Right renal cortex interstitium (tissue), 3 donors: ENCODE results near the gene HERC6. TPM values are rescaled to one million over a fixed set of nuclear protein-coding genes. Genes with fewer than 3 reads are reported as not detected.
"Not testable (repeated sequence)": the region's sequence is repeated elsewhere in the genome, so short reads cannot be mapped to it uniquely, and the experiment has no call there.

Experiments
- DNase-seq, 3 donors: peaks; one replicate each; pipeline ENCODE4 v3.0.0-alpha.2; 2013; ENCODE audit warnings: low read depth in 3 of 3, low spot score in 2 of 3
- polyA plus RNA-seq, 3 donors: library from polyadenylated mRNA; unstranded; fragments of 120-200 nt; gene quantifications; one replicate each; pipeline ENCODE4 v1.2.1, GENCODE V29; 2013; ENCODE audit not compliant: insufficient read length in 3 of 3

The HERC6 gene
- 10 to 100 TPM in 1 of 3 donors, 1 to 10 TPM in 2; 7.2 to 10.2 (median 9.9) TPM for polyA plus RNA-seq

DNA sequence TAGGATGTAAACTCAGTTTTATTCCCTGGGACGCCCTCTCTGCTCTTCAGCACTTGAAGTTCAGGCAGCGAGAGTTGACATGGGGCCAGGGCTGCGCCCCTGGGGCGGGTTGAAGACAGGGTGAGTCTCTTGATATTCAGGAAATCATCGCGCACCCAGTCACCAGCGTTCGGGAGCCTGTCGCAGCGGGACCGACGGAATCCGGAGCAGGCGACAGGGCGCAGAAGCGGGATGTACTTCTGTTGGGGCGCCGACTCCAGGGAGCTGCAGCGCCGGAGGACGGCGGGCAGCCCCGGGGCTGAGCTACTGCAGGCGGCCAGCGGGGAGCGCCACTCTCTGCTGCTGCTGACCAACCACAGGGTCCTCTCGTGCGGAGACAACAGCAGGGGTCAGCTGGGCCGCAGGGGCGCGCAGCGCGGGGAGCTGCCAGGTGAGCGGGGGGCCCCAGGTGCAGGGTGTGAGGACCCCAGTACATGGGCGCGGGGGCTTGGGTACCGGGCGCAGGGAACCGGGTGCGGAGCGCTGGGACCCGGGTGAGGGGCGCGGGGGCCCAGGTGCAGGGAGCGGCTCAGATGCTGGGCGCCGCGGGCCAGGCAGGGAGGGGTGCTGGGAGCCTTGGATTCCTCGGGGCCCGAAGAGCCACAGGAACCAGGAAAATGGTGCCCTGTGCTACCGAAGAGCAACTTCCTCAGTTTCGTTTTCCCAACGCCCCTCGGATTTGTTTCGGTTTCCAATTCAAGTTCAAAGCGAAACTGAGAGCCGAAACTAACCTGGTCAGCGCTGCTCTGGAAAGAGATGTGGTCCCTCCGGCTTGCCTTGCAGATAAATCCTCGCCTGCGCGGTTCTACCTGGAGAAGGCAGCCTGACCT, at the start of gene HERC6:
Gene HERC6 (plus strand): TSS at position 162 of the 869 bp plus-strand sequence. CDS start 70 bp downstream, at position 232.
- peak; percentile 68 to 84 (median 70) for DNase-seq

DNA sequence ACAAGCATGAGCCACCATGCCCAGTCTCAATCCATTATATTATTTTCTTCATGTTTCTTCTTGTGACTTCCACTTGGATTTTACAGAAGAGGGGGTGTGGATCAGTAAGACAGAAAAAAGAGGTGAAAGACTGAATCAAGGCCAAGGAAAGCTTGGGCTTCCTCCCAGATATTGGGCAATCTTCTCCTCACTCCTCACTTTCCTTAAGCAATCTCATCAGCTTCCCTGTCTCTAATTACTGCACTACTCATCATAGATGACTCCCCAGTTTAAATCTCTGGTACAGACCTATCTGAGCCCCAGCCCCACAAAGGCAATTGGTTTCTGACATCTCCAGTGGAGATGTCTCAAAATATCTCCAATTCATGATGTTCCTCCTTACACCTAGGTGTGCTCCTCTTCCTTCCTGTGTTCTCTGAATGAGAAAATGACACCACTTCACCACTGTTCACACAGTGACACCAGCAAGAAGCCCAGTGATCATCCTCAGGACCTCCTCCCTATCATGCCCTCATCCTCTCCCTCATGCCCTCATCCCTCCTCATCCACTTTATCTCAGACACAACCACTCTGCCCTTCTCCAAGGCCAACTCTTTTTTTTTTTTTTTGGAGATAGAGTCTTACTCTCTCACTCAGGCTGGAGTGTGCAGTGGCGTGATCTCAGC, 44.8 kb upstream of the HERC6 start:
- DNase-seq, result no peak

DNA sequence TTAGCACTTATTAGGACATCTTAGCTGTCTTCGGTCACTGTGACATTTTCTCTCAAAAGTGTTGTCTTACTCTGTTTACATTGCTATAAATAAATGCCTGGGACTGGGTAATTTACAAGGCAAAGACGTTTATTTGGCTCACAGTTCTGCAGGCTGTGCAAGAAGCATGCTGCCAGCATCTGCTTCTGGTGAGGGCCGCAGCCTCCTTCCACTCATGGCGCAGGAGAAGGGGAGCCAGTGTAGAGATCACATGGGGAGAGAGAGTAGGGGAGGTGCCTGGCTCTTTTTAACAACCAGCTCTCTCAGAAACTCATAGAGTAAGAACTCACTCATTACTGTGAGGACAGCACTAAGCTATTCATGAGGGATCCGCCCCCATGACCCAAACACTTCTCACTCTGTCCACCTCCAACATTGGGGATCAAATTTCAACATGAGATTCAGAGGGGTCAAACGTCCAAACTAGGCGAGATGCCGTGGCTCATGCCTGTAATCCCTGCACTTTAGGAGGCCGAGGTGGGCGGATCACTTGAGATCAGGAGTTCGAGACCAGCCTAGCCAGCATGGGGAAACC, 43.5 kb upstream of the HERC6 start:
- no peak for DNase-seq

DNA sequence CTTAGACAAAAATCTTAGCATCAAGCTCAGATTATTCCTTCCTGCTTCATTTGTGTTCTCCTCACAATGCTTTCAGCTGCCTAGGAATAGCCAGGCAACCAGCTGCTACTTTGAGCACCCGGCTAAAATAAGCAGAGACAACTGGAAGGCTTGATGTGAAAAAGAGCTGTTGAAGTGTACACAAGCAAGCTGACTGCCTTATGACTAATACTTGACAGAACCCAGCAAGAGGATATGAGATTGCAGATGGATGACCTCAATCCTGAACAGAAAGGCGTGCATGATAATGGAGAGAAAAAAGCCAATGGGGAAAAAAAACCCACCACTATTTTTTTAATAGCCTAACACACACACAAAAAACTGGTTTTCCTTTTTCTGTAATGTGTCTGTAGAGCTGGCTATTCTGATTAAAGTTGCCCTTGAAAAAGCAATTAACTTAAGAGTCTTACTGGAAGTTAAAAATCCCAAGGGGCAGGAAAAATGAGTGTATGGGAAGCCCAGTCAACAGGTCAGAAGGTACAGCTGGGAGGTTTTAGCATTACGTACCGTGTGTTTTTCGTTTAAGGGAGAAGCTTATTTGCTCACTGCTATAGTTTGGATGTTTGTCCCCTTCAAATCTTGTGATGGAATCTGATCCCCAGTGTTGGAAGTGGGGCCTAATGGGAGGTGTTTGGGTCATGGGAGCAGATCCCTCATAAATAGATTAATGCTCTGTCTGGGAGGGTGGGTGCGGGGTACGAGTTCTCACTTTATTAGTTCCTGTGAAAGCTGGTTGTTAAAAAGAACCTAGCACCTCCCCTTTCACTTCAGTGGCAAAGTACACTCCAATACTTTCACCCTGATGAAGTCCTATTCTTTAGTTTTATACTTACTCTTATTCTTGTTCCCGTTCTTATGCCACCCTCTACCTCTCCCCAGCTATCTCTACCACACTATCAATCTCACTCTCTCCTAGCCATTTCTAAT, 37.1 kb upstream of the HERC6 start:
- peak in 1 of 3 donors; percentile 25 for DNase-seq

DNA sequence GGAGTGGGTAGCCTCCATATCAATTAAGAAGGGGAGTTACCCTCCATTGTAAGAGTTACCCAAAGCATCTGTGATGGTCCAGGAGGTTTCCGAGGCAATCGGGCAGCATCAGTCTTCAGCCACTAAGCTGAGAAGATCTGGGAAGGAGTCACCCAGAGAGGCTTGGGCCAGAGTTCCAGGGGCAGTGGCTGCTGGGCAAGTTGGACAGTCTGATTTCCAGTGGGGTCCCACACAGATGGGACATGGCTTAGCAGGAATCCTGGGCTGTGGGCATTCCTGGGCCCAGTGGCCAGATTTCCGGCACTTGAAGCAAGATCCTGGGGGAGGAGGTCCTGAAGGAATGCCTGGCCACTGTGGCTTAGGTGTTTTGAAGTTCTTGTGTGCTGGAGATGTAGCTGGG, 31.8 kb upstream of the HERC6 start:
- not testable (repeated sequence) for DNase-seq

DNA sequence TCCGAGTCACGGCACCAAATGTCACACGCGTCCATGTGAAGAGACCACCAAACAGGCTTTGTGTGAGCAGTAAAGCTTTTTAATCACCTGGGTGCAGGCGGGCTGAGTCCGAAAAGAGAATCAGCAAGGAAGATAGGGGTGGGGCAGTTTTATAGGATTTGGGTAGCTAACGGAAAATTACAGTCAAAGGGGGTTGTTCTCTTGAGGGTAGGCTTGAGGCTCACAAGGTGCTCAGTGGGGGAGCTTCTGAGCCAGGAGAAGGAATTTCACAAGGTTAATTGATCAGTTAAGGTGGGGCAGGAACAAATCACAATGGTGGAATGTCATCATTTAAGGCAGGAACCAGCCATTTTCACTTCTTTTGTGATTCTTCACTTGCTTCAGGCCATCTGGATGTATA, 29.9 kb upstream of the HERC6 start:
- not testable (repeated sequence) for DNase-seq

DNA sequence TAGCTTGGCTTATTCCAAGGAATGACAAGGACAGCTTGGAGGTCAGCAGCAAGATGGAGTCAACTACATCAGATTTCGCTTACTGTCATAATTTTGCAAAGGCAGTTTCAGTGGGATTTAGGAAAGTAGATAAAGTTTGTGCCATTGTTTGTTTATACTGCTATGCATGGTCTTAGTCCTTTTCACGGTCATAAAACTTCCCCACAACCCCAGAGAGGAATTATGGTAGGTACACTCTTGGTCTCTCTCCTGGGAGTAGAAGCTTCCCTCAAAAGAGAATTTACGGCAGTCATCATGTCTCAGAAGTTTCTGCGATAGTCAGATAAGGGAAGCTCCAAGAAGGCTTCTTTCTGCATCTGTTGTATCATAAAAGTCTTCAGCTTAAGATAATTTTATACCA, 27.9 kb upstream of the HERC6 start:
- no peak for DNase-seq

DNA sequence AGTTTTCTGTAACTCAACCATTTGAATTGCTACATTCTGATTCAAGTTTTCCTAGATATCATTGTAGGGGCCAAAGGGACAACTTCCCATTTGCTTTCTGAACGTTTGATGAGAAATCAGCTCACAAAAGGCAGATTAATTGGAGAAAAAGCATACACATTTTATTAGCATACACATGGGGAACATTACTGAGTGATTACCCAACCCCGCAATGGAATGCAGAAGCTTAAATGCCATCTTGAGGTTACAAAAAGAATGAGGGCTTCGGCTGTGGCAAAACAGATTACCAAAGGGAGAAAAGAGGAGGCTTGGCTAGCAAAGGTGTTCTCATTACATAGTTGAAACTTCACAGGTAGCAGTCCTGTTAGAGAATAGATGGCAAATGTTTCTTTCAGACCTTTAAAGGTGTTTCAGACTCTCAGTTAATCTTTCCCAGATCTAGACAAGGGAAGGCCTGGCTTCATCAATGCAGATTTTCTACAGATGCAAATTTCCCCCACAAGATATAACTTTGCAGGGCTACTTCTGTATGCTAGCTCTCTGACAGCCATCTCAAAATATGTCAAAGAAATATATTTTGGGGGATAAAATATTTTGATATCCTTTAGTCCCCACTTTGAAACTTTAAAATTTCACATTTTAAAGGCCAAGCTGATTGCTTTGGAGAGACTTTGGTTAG, 26.5 kb upstream of the HERC6 start:
- DNase-seq, result no peak

DNA sequence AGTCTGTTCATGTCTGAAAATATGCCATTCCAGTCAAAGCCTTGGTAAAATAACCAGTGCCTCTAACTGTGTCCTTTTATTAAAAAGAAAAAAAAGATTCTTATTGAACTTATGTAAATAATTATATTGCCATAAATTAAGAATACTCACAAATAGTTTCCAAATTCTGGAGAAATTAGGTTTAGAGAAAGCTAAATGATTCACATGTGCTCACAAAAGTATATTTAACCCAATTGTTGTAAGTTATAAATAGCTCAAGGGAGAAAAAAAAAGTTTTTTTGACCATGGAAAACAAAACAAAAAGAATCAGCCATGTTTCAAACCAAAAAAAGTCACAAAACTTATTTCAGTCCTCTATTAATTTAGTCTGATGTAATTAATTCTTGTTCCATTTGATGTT, 25.3 kb upstream of the HERC6 start:
- no peak for DNase-seq

DNA sequence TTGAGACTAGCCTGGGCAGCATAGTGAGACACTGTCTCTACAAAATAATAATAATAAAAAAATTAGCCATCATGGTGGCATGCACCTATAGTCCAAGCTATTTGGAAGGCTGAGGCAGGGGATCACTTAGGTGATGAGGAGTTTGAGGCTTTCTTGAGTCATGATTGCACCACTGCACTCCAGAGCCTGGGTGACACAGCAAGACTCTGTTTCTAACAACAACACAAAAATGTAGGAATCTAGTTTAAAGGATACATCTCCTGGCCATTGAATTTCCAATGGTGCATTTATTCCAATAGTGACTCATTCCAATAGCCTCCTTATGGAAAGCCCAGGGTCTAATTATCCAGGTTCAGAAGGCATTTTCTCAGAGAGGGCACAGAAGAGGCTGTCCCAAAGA, 21.9 kb upstream of the HERC6 start:
- no peak for DNase-seq

DNA sequence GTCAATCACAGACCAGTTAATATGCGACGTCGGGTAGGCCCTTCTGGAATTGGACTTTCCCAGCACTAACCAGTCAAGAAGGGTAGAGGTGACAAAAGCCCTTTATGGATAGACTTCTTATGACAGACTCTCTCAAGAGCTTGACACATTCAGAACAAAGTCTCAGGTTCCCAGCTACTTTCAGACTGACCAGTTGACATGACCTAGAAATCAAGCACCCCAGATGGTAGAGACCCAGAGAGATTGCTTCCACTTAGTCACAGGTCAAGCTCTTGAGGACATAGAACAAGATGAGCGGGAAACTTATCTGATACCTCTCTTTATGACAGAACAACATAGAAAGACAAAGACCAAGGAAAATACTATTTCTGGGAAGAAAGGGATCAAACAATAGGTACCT, 21.4 kb upstream of the HERC6 start:
- no peak for DNase-seq

DNA sequence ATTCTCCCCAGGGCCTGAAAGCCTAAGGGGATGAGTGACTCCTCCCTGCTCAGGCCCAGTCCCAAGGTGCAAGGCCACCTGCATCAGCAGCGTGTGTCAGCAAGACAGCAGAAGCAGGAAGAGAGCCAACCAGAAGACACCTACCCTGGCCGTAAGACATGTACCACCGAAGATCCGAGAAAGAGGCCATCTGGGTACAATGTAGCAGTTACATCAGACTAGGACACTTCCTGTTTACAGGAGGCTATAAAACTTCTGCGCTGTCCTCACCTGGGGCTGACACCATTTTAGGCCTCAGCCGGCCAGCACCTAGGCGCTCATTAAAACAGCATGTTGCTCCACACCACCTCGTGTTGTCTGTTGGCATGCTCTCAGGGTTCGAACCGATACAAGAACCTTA, 19.1 kb upstream of the HERC6 start:
- no peak for DNase-seq

DNA sequence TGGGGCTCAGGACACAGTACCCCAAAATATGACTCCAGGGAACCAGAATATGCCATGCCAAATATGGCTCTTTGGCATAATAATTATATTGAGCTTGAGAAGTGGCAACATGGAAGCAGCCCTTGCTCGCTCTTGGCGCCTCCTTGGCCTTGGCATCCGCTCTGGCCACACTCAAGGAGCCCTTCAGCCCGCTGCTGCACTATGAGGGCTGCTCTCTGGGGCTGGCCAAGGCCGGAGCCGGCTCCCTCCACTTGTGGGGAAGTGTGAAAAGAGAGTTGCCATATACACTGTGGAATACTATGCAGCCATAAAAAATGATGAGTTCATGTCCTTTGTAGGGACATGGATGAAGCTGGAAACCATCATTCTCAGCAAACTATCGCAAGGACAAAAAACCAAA, 18.4 kb upstream of the HERC6 start:
- DNase-seq, result no peak

DNA sequence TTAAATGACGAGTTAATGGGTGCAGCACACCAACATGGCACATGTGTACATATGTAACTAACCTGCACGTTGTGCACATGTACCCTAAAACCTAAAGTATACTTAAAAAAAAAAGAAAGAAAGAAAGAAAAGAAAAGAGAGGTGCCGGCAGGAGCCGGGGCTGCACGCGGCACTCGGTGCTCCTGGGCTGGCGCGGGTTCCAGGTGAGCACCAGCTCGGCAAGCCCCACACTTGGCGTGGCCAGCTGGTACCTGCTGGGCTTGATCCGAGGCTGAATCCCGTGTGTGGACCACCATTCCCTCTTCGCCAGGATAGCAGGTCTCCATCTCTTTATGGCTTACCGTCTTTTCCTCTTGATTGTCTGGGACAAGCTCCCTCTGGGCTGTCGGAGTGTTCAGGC, 17.9 kb upstream of the HERC6 start:
- no peak for DNase-seq

DNA sequence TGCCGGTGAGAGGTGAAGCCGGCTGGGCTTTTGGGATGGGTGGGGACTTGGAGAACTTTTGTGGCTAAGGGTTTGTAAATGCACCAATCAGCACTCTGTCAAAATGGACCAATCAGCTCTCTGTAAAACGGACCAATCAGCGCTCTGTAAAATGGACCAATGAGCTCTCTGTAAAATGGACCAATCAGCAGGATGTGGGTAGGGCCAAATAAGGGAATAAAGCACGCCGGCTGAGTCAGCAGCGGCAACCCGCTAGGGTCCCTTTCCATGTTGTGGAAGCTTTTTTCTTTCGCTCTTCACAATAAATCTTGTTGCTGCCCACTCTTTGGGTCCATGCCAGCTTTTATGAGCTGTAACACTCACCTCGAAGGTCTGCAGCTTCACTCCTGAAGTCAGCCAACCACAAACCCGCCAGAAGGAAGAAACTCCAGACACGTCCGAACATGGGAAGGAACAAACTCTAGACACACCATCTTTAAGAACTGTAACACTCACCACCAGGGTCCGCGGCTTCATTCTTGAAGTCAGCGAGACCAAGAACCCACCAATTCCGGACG, 17.4 kb upstream of the HERC6 start:
- DNase-seq, result not testable (repeated sequence)

DNA sequence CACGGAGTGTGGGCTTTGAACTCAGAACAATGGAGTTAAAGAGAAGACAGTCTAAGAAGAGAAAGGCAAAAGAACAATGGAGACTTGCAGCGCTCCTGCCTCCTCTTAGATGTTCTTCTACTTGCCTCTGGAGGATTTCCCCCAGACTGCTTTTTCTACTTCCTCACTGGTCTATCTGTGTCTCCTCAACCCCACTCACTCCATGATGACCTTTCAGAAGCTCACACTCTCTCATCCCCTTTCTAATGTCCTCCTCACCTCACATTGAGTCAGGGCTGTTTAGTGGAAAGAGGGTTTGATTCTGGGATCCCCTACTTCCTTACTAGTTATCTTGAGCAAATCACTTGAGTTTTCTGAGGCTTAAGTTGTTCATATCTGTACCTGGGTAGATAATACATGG, 12.2 kb upstream of the HERC6 start:
- DNase-seq, result no peak

DNA sequence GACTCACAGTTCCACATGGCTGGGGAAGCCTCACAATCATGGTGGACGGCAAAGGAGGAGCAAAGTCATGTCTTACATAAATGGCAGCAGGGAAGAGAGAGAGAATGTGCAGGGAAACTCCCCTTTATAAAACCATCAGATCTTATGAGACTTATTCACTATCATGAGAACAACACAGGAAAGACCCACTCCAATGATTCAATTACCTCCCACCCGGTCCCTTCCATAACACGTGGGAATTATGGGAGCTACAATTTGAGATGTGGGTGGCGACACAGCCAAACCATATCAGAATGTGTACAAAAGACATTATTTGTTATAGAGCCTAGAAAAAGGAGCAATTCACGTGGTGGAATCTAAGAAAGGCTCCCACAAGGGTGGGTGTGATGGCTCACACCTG, 10.8 kb upstream of the HERC6 start:
- DNase-seq, result no peak

DNA sequence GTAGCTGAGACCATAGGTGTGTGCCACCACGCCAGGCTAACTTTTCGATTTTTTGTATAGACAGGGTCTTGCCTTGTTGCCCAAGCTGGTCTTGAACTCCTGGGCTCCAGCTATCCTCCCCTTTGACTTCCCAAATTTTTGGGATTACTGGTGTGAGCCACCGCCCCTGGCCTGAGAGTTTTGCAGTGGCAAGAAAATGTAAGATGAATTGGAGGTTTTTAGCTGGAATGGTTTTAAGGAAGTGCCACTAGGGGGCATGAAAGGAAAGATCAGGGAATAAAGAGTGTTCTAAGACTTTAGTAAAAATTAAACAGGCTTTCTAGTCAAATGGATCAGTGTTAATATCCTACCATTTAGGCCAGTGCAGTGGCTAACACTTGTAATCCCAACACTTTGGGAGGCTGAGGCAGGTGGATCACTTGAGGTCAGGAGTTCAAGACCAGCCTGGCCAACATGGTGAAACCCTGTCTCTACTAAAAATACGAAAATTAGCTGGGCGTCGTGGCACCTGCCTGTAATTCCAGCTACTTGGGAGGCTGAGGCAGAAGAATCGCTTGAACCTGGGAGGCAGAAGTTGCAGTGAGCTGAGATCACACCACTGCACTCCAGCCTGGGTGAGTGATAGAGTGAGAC, 9.4 kb upstream of the HERC6 start:
- peak in 2 of 3 donors; percentile 24 to 25 for DNase-seq

DNA sequence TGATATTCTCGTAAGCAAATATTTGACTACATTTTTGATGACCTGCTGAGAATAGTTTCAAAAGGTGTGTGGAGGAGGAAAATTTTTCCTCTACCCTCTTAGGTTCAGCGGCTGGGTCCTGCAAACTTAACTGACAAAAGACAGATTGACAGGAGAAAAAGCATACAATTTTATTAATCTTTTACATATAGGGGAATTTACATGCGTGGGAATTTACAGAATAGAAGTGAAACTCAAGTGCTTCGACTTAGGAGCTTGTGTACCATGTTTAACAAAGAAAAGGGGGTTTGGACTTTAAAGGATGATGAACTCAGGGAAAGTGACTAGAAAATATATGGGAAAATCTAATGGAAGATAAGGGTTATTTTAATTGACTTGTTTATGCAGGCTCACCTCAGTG, 2.5 kb downstream of the HERC6 start:
- DNase-seq, result no peak
